ENCODE results near the gene IFT20. TPM values are rescaled to one million over a fixed set of nuclear protein-coding genes. Genes with fewer than 3 reads are reported as not detected.
"Not testable (repeated sequence)": the region's sequence is repeated elsewhere in the genome, so short reads cannot be mapped to it uniquely, and the experiment has no call there.

The IFT20 gene
- total RNA-seq, 1 donor from 2014 or later = 47.2 TPM

DNA sequence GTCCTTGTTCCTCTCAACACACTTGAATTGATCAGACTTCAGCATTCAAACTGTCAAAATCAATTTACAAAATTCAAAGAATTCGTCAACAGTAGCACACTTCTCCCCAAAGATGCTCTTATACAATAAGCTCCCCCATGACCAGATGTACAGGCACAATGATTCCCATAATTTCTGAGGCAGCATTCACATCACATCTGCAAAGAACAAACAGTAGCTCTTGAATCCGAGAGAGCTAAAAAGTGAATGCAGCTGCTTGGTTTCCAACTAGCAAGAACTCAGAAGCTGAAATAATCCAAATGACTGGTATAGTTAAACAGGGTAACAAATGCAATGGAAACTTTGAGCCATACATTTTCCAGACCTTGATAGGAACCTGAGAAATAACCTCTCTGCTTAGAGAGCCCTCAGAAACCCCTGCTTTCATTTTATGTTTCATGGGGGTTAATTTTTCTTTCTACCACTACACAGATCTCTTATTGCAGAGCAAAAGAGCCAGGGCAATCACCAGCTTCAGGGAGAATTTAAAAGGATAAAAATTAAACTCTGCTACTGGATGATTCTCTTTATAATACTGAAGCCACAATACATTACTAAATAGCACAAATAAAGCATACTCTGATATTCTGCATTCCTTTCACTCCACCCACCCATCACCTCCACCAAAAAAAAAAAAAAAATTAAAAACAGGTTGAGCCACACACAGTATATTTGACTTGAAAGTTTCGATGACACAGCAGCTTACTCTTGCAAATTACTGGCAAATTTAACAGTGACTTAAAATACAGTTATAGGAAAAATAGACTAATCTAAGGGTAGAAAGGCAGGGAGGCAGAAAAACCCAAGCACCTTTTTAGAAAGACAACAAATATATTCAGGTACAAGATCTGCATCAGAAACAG lies 39.3 kb downstream of the IFT20 start:
- Mint-ChIP-seq H3K27me3 (ENCODE audit: unreplicated experiment) (no peaks in the 10 kb centered on the region), H3K4me1 (ENCODE audit: unreplicated experiment) (no peaks in the 10 kb centered on the region), H3K27ac (ENCODE audit: unreplicated experiment) (no peak overlapping the region), H3K36me3 (ENCODE audit: low read depth, unreplicated experiment) (no peaks in the 10 kb centered on the region), H3K4me3 (ENCODE audit: unreplicated experiment) (no peak overlapping the region), H3K9me3 (ENCODE audit: unreplicated experiment) (no peaks in the 10 kb centered on the region)
- DNase-seq (ENCODE audit: low spot score) = no peak
- no peak for TF ChIP-seq CTCF (IDR thresholded peaks at IDR 0.05; ENCODE audit: unreplicated experiment)

- DNase-seq (ENCODE audit: low spot score) = no peak
- no peak for TF ChIP-seq CTCF (IDR thresholded peaks at IDR 0.05; ENCODE audit: unreplicated experiment)
- H3K27me3 Mint-ChIP-seq (ENCODE audit: unreplicated experiment) = no peaks in the 10 kb centered on the region
- no peaks in the 10 kb centered on the region for H3K4me1 Mint-ChIP-seq (ENCODE audit: unreplicated experiment)
- no peak overlapping the region for H3K4me3 Mint-ChIP-seq (ENCODE audit: unreplicated experiment)
- H3K36me3 Mint-ChIP-seq (ENCODE audit: low read depth, unreplicated experiment) = no peaks in the 10 kb centered on the region
- H3K9me3 Mint-ChIP-seq (ENCODE audit: unreplicated experiment) = no peaks in the 10 kb centered on the region
- no peak overlapping the region for H3K27ac Mint-ChIP-seq (ENCODE audit: unreplicated experiment)
These were observed 41.3 kb downstream of the IFT20 start for GRCh38 chr17:28293994-28294393.

- not testable (repeated sequence) for H3K27ac Mint-ChIP-seq (ENCODE audit: unreplicated experiment); H3K36me3 Mint-ChIP-seq (ENCODE audit: low read depth, unreplicated experiment); H3K4me1 Mint-ChIP-seq (ENCODE audit: unreplicated experiment); H3K9me3 Mint-ChIP-seq (ENCODE audit: unreplicated experiment); DNase-seq (ENCODE audit: low spot score); H3K4me3 Mint-ChIP-seq (ENCODE audit: unreplicated experiment); H3K27me3 Mint-ChIP-seq (ENCODE audit: unreplicated experiment)
These were observed 42.4 kb downstream of the IFT20 start for GRCh38 chr17:28292878-28293277.

DNA sequence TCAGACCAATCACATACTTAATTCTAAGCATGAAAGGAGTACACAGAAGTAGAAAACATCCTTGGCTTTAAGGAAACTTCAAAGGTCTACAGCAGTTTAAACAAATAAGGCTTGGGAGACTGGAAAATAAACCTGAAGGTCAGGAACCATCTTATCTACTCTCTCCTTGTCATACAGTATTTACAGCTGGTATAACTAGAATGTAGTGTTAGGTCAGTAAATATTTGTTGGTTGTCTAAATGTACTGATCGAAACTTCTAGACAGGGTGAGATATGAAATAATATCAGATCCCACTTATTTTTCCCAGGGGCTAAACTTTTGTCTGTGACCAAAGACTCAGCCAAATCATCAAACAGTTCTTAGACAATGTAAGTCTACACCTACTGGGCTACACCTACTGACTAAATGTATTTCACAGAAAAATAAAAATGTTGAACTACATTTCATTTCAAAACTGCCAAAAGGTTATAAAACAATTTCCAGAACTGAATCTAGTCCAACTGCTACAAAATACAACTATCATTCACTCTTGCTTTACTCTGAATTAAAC lies 43.4 kb downstream of the IFT20 start:
- Mint-ChIP-seq H3K4me3 (ENCODE audit: unreplicated experiment) (no peak overlapping the region), H3K27ac (ENCODE audit: unreplicated experiment) (no peak overlapping the region), H3K4me1 (ENCODE audit: unreplicated experiment) (no peaks in the 10 kb centered on the region), H3K27me3 (ENCODE audit: unreplicated experiment) (no peaks in the 10 kb centered on the region), H3K9me3 (ENCODE audit: unreplicated experiment) (no peaks in the 10 kb centered on the region), H3K36me3 (ENCODE audit: low read depth, unreplicated experiment) (no peaks in the 10 kb centered on the region)
- TF ChIP-seq CTCF (IDR thresholded peaks at IDR 0.05; ENCODE audit: unreplicated experiment) = no peak
- no peak for DNase-seq (ENCODE audit: low spot score)

DNA sequence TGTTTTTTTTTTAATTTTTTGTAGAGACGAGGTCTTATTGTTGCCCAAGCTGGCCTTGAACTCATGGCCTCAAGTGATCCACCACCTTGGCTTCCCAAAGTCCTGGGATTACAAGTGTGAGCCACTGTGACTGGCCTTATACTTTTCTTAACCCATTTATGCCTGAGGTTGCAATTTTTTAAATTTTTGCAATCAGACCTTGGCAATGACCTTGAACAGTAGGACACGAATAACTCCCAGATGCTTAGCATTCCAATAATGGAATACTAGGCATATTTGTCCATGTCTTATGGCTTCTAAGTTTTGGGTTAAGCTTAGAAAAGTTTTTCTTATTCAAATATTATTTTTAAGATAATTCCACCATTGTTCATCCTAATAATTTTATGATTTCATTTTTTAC lies 44.6 kb downstream of the IFT20 start:
- DNase-seq (ENCODE audit: low spot score) = no peak
- Mint-ChIP-seq H3K27ac (ENCODE audit: unreplicated experiment) (no peak overlapping the region), H3K9me3 (ENCODE audit: unreplicated experiment) (no peaks in the 10 kb centered on the region), H3K4me3 (ENCODE audit: unreplicated experiment) (no peak overlapping the region), H3K4me1 (ENCODE audit: unreplicated experiment) (no peaks in the 10 kb centered on the region), H3K27me3 (ENCODE audit: unreplicated experiment) (no peaks in the 10 kb centered on the region), H3K36me3 (ENCODE audit: low read depth, unreplicated experiment) (no peaks in the 10 kb centered on the region)
- TF ChIP-seq CTCF (IDR thresholded peaks at IDR 0.05; ENCODE audit: unreplicated experiment) = no peak
